Endothelial cell (in vitro differentiated cells): ENCODE data around the gene POLD2. TPM values are rescaled to one million over a fixed set of nuclear protein-coding genes. Genes with fewer than 3 reads are reported as not detected.

Experiments
- DNase-seq: peaks from one replicate; pipeline ENCODE4 v3.0.0; 2021; ENCODE audit warnings: low spot score
- H3K27ac Mint-ChIP-seq: one replicate; pipeline ENCODE4 v1.8.0; 2021; ENCODE audit warnings: mixed read lengths, inconsistent platforms; ENCODE audit not compliant: unreplicated experiment
- H3K27me3 Mint-ChIP-seq: one replicate; pipeline ENCODE4 v1.8.0; 2021; ENCODE audit warnings: mild to moderate bottlenecking, moderate library complexity, mixed read lengths, inconsistent platforms; ENCODE audit not compliant: unreplicated experiment
- H3K36me3 Mint-ChIP-seq: one replicate; pipeline ENCODE4 v1.8.0; 2021; ENCODE audit warnings: mild to moderate bottlenecking, low read depth, mixed read lengths, inconsistent platforms; ENCODE audit not compliant: unreplicated experiment
- H3K4me1 Mint-ChIP-seq: one replicate; pipeline ENCODE4 v1.8.0; 2021; ENCODE audit warnings: mild to moderate bottlenecking, mixed read lengths, inconsistent platforms; ENCODE audit not compliant: unreplicated experiment
- H3K4me3 Mint-ChIP-seq: one replicate; pipeline ENCODE4 v1.8.0; 2021; ENCODE audit warnings: mild to moderate bottlenecking, mixed read lengths, inconsistent platforms; ENCODE audit not compliant: unreplicated experiment
- H3K9me3 Mint-ChIP-seq: one replicate; pipeline ENCODE4 v1.8.0; 2021; ENCODE audit warnings: mixed read lengths, inconsistent platforms; ENCODE audit not compliant: unreplicated experiment
- total RNA-seq: library from RNA; stranded (reverse); fragmentation: NEBNext Ultra II Directional; extraction: Animal tissue kit (Norgen Biotek cat#: 25700); gene quantifications from one replicate; pipeline ENCODE4 v1.2.1, GENCODE V29; 2021; ENCODE audit not compliant: unreplicated experiment
- TF ChIP-seq, protein P1 (sequence below): fragments of 200-600 bp; sonication (generic); IDR thresholded peaks from one replicate; pipeline ENCODE4 v1.5.0; 2021; ENCODE audit warnings: antibody characterized with exemption; ENCODE audit not compliant: unreplicated experiment

Gene POLD2
- total RNA-seq, 1 donor from 2014 or later: 39.9 TPM

GRCh38 chr7:44096326-44096881 lies 26.9 kb downstream of the POLD2 start:
- Mint-ChIP-seq H3K4me3 (no peak overlapping the region), H3K9me3 (no peaks in the 10 kb centered on the region), H3K36me3 (no peaks in the 10 kb centered on the region), H3K4me1 (peaks cover 5% of the 10 kb centered on the region), H3K27me3 (peaks cover 13% of the 10 kb centered on the region), H3K27ac (no peak overlapping the region)
- TF ChIP-seq, protein P1, sequence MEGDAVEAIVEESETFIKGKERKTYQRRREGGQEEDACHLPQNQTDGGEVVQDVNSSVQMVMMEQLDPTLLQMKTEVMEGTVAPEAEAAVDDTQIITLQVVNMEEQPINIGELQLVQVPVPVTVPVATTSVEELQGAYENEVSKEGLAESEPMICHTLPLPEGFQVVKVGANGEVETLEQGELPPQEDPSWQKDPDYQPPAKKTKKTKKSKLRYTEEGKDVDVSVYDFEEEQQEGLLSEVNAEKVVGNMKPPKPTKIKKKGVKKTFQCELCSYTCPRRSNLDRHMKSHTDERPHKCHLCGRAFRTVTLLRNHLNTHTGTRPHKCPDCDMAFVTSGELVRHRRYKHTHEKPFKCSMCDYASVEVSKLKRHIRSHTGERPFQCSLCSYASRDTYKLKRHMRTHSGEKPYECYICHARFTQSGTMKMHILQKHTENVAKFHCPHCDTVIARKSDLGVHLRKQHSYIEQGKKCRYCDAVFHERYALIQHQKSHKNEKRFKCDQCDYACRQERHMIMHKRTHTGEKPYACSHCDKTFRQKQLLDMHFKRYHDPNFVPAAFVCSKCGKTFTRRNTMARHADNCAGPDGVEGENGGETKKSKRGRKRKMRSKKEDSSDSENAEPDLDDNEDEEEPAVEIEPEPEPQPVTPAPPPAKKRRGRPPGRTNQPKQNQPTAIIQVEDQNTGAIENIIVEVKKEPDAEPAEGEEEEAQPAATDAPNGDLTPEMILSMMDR: no peak
- DNase-seq: no peak

DNA sequence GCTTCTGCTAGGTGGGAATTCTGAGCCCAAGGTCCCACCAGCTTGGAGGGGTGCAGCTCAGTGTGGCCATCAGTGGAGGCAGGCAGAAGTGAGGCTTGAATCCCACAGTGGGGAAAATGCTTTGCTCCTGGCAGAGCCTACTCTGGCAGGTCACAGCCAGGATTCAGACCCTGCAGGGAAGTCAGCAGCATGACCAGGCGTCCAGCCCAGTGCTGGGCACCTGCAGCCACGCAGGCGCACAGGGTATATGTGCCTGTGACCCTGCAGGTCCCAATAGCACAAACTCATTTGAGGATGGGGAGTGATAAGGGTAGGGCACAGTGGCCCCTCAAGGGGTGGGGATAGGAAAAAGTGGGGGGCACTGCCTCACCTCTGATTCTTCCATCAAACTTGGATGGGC lies 27.6 kb downstream of the POLD2 start:
- H3K4me1 Mint-ChIP-seq: peaks cover 5% of the 10 kb centered on the region
- H3K9me3 Mint-ChIP-seq: no peaks in the 10 kb centered on the region
- peaks cover 13% of the 10 kb centered on the region for H3K27me3 Mint-ChIP-seq
- TF ChIP-seq, protein P1: no peak
- H3K27ac Mint-ChIP-seq: no peak overlapping the region
- H3K4me3 Mint-ChIP-seq: no peak overlapping the region
- DNase-seq: no peak
- H3K36me3 Mint-ChIP-seq: no peaks in the 10 kb centered on the region

- Mint-ChIP-seq H3K27ac (no peak overlapping the region), H3K4me1 (peaks cover 5% of the 10 kb centered on the region), H3K36me3 (no peaks in the 10 kb centered on the region), H3K27me3 (peaks cover 13% of the 10 kb centered on the region), H3K9me3 (no peaks in the 10 kb centered on the region), H3K4me3 (no peak overlapping the region)
- TF ChIP-seq, protein P1: no peak
- no peak for DNase-seq
Measured at GRCh38 chr7:44094883-44095592, 28.3 kb downstream of the POLD2 start.

DNA sequence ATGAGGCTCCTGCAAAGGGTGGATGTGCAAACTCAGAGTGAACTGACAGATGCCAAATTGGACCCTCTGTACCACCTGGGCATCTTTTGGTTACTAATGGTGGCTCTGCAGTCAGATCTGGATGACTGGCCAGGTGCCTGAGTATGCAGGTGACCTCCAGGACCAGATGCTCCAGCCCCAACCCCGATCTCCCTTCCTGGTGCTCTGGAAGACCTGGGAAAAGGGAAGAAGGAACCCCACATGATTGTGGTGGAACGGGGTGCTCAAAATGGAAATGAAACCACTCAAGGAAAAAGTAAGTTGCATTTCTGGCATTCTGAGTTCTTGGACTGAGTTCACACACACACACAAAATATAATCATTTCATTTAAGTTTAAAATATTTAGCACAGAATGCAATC lies 29.0 kb downstream of the POLD2 start:
- H3K36me3 Mint-ChIP-seq: no peaks in the 10 kb centered on the region

More for the DNA sequence above, 29.0 kb downstream of the POLD2 start:
- Mint-ChIP-seq H3K27ac (no peak overlapping the region), H3K4me3 (no peak overlapping the region), H3K4me1 (peaks cover 5% of the 10 kb centered on the region), H3K9me3 (no peaks in the 10 kb centered on the region), H3K27me3 (peaks cover 13% of the 10 kb centered on the region)
- TF ChIP-seq, protein P1: no peak
- no peak for DNase-seq
